ENCODE data around the gene WDR11.

Gene WDR11, protein sequence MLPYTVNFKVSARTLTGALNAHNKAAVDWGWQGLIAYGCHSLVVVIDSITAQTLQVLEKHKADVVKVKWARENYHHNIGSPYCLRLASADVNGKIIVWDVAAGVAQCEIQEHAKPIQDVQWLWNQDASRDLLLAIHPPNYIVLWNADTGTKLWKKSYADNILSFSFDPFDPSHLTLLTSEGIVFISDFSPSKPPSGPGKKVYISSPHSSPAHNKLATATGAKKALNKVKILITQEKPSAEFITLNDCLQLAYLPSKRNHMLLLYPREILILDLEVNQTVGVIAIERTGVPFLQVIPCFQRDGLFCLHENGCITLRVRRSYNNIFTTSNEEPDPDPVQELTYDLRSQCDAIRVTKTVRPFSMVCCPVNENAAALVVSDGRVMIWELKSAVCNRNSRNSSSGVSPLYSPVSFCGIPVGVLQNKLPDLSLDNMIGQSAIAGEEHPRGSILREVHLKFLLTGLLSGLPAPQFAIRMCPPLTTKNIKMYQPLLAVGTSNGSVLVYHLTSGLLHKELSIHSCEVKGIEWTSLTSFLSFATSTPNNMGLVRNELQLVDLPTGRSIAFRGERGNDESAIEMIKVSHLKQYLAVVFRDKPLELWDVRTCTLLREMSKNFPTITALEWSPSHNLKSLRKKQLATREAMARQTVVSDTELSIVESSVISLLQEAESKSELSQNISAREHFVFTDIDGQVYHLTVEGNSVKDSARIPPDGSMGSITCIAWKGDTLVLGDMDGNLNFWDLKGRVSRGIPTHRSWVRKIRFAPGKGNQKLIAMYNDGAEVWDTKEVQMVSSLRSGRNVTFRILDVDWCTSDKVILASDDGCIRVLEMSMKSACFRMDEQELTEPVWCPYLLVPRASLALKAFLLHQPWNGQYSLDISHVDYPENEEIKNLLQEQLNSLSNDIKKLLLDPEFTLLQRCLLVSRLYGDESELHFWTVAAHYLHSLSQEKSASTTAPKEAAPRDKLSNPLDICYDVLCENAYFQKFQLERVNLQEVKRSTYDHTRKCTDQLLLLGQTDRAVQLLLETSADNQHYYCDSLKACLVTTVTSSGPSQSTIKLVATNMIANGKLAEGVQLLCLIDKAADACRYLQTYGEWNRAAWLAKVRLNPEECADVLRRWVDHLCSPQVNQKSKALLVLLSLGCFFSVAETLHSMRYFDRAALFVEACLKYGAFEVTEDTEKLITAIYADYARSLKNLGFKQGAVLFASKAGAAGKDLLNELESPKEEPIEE

GRCh38 chr10:120850911-120851865 is at the start of gene WDR11:
WDR11 (plus strand) TSS chr10:120851362; CDS start chr10:120851421, 59 bp downstream.
- peak; percentile 66 to 67 for DNase-seq

GRCh38 chr10:120802935-120803334 is 48.2 kb upstream of the WDR11 start:
- no peak for DNase-seq

GRCh38 chr10:120803972-120804371 is 47.2 kb upstream of the WDR11 start:
- no peak for DNase-seq

DNA sequence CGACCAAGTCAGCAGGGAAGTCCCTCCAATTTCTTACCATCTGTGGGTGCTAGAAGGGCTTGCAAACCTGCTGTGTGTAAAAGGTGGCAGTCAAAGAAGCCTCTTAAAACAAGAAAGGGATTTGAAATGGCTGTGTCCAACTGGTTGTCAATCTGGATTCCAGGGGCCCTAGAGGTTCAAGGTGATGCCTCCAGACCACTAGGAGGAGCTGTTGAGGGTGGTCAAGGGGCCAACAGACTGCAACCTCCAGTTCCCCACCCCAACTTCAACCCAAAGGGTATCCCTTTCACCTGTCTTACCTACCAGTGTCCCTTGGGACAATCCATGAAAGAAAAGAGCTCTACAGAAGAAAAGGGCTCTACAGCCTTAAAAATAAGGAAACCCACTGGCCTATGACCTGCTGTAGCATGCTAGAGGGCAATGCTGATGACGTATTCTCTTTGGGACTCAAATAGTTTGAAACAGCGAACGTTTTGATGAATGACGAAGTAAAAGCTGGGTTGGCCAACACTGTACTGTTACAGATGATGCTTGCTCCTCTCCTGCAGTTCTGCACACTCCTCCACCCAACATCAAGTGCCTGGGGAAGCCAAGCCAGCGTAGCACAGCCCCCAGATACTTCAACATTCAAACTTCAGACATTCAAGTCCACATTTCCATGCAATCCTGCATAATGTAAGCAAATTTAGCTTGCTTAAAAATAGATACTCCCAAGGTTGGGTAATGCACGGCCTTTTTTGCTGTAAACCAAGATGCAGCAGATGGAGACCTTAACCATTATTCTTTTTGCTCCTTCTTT is 45.9 kb upstream of the WDR11 start:
- DNase-seq, result no peak

DNA sequence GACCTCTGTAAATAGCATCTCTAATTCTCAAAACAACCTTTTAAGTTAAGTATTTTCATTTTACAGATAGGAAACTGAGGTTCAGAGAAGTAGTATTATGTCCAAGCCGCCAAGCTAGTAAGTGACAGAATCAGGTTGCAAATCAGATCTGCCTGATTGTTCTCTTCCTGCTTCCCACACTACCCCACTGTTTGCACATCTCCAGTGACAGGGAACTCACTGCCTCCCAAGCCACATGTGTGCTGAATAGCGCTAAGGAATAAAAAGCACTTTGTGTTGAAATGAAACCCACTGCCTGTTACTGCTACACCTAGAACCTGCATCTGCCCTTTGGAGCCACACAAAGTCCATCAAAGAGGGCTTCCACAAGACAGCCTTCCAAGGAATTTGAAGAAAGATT is 45.1 kb upstream of the WDR11 start:
- DNase-seq, result no peak

DNA sequence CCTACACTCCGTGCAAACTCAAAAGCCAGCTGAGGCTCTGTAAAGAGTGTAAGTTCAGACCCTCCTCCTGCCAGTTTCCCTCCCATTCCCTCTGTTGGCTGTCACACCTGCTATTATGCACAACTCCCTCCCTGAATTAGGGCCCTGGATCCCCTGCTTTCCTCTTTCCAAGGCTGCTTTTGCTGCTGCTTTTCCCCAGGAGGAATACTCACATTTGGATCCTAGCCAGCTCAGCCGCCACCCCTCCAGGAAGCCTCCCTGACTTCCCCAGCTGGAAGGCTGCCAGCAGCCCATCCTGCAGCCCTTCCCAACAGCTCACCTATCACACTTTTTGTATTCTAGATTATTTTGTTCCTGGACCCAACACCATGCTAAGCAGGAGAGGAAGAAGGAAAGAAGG is 40.9 kb upstream of the WDR11 start:
- DNase-seq, result no peak

DNA sequence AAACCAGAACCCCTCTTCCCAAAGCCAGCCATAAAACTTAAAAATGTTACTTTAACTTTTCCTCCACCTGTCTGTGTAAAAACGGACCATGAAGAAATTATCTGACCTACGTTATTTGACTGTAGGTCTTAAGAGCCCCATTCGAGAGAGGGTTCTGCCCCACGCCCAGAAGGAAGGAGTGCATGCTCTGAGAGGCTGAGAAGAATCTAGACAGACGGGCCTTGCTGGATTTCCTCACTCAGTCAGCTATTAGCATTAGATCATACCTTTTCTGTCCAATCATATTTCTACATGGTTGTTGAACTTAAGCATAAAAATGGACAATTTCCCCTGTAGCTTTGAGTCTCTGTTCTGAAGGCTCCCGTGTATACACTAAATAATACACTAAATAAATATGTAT is 38.1 kb upstream of the WDR11 start:
- no peak for DNase-seq

DNA sequence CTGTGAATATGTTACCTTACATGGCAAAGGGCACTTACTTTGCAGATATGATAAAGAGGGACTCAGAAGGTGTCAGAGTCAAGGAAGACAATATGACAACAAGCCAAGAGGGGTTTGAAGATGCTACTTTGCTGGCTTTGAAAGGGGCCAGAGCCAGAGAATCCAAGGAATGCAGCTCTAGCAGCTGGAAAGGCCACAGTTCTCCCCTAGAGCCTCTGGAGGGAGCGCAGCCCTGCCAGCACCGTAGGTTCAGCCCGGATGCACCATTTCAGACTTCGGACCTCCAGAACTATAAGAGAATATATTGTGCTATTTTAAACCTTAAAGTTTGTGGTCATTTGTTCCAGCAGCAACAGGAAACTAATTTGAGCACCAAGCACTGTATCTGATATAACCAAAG is 32.9 kb upstream of the WDR11 start:
- no peak for DNase-seq

DNA sequence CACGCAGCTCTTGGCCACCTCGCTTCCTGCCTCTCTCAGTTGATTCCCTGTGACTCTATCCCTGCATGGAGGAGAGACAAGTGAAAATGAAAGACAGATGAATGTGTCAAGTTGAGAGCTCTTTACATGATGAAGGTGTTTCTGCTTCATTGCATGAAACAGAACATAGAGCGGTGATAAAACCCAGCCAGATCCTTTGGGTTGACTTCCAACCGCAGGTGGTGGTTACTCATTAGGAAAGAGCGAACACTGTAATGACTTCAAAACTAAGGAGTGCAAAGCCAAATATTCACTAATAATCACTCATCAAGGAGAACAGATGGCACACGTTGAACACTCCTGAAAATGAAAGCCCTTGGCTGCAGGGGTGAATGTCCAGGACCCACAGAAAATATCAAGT is 31.8 kb upstream of the WDR11 start:
- no peak for DNase-seq

DNA sequence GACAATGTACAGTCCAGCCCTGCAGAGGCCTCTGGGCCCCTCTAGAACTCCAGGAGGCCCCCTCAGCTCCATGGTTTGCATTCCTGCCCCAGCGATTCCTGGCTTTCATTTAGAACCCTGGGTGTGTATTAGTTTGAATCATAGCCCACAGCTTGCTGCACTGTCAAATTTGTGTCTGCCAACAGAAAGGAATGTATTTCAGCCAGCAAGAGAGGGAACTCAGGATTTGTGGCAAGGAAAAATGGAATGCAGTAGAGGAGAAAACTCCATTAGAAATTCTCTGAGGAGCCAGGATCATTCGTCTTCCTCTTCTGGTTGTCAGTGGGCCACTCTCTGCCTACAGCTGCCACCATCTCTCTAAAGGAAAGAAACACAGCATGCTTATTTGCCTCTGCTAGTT is 27.9 kb upstream of the WDR11 start:
- no peak for DNase-seq

- peak in 1 of 2 donors; percentile 12 for DNase-seq
Observed at GRCh38 chr10:120824881-120825309, 26.3 kb upstream of the WDR11 start.

DNA sequence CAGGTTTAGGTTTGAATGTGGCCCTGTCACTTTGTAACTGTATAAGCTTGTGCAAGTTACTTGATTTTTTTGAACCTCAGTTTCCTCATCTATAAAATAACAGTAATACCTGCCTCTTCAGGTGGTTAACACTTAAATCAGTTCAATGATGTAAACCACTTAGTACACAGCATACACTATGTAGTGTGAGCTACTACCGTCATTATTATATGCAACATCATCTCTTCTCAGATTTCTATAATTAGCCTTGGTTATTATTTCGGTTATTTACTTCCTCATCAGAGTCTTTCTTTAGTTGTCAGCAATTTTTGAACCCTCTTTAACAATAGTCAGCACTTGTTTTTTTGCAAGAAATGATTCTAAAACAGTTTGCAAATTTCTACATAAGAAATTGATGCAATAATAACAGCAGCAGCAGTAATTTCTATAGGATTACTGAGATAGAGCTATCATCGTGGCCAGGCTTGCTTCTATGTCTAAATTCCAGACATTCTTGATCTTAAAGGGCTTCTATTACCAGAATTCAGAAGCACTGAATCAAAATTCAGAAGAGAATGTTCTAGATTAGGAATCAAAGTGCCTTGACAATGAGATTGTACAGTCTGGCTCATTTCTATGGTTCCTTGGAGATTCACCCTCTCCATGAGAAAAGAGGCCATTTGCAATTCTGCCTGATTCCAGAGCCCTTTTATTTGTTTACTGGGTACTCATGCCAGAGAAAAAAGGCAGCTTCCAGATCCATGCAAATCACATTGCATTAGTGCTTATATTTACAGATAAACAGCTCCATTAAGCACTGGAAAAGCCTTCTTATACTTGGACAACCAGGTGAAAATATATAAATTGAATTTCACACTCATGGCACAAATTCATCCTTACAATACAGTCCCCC is 25.0 kb upstream of the WDR11 start:
- no peak for DNase-seq

DNA sequence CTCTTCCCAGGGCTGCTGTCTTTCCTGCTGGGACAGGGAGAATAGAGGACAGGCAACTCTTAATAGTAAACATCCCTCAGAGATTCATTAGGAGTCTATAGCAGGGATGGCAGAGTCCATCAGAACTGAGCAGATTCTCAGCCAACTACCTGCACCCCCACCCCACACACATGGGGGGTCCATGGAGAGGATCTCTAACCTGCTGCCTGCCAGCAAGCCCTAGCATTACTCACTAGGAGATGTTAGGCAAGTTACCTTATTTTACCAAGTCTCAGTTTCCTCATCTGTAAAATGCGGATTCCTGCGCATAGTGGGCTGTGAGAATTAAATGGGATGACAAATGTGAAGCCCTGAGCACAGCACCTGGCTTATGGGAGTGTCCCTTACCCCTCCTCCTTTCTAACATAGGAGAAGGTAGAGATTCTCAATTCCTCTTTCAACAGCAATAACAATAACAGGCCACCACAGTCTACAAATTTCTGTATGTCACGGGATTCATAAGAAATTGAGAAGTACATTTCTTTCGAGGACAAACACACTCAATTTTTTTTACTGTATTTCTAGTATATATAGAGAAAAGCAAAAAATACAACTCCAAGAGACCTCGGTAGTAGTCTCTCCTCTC is 23.8 kb upstream of the WDR11 start:
- no peak for DNase-seq

DNA sequence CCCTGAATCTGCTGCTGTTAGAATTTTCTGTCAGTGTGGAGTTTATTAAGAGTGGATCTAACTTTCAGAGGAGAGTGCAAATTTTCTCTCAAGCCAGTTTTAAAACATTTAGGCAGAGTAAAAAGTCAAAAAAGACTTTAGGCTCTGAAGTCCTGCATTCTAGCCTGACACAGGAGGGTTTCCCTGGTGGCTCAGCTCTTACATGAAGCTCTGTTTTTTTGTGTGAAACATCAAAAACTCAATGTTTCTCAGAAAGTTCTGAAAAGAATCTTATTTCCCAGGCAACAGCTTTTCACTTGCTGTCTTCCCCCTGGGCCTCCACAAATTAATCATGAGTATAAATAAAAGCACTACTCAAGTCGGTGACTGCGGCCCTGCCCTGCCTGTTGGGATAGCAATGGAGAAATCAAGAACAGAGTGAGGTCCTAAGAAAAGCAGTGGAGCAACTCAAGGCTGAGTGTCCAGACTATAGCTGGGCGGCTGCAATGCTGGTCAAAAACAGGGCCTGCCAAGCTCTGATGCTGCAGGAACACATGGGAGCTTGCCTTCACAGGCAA is 22.3 kb upstream of the WDR11 start:
- no peak for DNase-seq

- no peak for DNase-seq
Observed at GRCh38 chr10:120832106-120832505, 19.1 kb upstream of the WDR11 start.

DNA sequence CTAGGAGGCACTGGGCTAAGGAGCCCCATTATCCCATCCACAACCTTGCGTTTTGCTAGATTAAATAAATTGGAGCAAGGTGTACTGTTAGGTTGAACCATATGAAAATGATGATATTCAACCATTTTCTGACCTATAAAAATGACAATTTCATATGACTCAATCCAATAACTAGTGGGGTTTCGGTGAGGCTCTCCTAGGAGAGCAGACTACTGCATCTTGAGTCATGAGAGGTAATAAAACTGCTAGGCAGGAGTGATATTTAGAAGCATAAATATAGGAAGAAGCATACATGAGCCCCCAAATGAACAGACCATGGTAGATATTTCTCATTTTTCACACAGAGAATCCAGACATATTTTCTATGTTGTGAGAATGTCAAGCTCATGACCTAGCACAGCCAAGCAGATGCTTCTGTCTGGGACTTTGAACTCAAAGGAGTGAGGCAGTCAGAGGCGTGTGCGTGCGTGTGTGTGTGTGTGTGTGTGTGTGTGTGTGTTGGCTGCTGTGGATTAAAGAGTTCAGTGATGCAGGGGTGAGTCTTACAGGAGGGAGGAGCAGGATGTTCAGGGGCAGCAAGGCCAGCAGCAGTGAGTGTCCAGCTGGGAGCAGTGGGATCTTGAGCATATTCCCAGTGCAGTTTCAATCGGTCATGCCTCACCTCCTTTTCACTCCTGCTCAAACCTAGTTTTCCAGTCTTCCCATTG is 17.8 kb upstream of the WDR11 start:
- no peak for DNase-seq

DNA sequence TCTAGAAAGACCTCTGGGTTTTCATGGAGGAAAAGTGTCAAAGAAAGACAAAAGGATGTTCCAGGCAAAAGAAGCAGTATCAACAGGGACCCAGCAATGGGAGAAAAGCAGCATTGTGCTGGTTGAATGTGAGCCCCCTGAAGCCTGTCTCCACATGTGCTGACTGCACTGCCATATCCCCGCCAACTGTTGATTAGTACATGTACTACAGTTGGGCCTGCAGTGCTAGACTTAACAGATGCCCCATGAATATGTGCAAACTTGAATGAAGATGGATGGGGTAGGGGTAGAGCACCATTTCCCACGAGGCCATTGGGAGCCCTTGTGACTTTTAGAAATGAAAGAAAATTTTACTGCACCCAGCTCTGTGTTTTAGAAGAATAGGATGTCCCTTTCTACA is 15.6 kb upstream of the WDR11 start:
- DNase-seq, result no peak

- DNase-seq, result no peak
Observed at GRCh38 chr10:120838941-120839340, 12.2 kb upstream of the WDR11 start.
